Caki2 (cell line): Measurements from ENCODE around the gene MEG3. TPM values are rescaled to one million over a fixed set of nuclear protein-coding genes. Genes with fewer than 3 reads are reported as not detected.

Experiments used
- total RNA-seq: library from RNA; depleted of rRNA; stranded (reverse); fragments of >200 nt; shearing (Covaris generic); gene quantifications from 2 replicates; pipeline ENCODE4 v1.2.3, GENCODE V29; 2014; ENCODE audit warnings: low replicate concordance; rRNA removed

MEG3 gene
- total RNA-seq, 1 experiment from 2014 or later, result not detected

Other genes starting within 250 kb of the MEG3 start
- gene BEGAIN, start 238.7 kb upstream of the MEG3 start, total RNA-seq, result 0.24 TPM in 1 of 2 replicates, not detected in the other
- gene DLK1, start 99.2 kb upstream of the MEG3 start, total RNA-seq, result not detected in 2 replicates
- gene RTL1, start 77.6 kb downstream of the MEG3 start, total RNA-seq, result not detected in 2 replicates